GM12892 (cell line): ENCODE data around the gene PLCH1.

ENCODE experiments used
- POLR2A ChIP-seq: IDR thresholded peaks from 2 replicates; pipeline ENCODE4 v1.6.1; 2011; ENCODE audit warnings: low read depth, low read length, control low read depth
- TAF1 ChIP-seq: IDR thresholded peaks from 2 replicates; pipeline ENCODE4 v1.6.1; 2011; ENCODE audit warnings: low read depth, mild to moderate bottlenecking, control low read depth, low read length, borderline replicate concordance

GRCh38 chr3:155449613-155450267, 295.1 kb downstream of the PLCH1 start:
- no peak for TF ChIP-seq TAF1
- TF ChIP-seq POLR2A, result no peak
